ENCODE measurements around the gene IGFL1.
"Not testable (repeated sequence)": the region's sequence is repeated elsewhere in the genome, so short reads cannot be mapped to it uniquely, and the experiment has no call there.

IGFL1 gene

GRCh38 chr19:46206682-46207081, 22.9 kb upstream of the IGFL1 start:
- no peak for TF ChIP-seq CTCF (IDR thresholded peaks at IDR 0.05; ENCODE audit: control extremely low read depth, extremely low read depth, low read depth, missing control alignments)
- no peak for DNase-seq (ENCODE audit: extremely low spot score)
- ChIA-PET POLR2A (no interaction called here), CTCF (interaction anchor here (1.1 to 1.2 kb wide), 5 partner anchors 13 to 281 kb away, joined by 3 read pairs; no protein-coding TSS in a partner anchor)

DNA sequence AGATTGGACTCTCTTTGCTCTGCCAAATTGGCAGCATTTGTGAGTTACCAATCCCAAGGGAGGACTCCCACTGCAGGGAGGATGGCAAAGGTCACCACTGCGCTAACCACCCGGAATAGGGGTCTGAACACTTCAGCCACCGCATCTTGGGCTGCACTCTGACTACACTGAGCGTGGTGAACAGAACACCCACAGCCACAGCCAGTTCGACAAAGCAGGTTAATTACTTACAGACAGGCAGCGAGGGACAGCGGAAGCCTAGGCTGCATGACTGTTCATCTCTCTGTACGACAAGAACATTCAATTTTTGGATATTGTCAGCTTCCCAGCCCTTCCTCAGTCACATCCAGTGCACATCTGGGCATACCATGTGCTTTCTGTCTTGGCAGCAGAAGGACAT, 21.7 kb upstream of the IGFL1 start:
- POLR2A ChIA-PET; DNase-seq (ENCODE audit: extremely low spot score): not testable (repeated sequence)
- CTCF ChIA-PET, result interaction anchor here (1.2 kb wide), 1 partner anchor 280 kb away, joined by 3 read pairs; no protein-coding TSS in a partner anchor

GRCh38 chr19:46209051-46209450, 20.5 kb upstream of the IGFL1 start:
- ChIA-PET POLR2A (no interaction called here), CTCF (no interaction called here)
- no peak for DNase-seq (ENCODE audit: extremely low spot score)
- TF ChIP-seq CTCF (IDR thresholded peaks at IDR 0.05; ENCODE audit: control extremely low read depth, extremely low read depth, low read depth, missing control alignments), result no peak

DNA sequence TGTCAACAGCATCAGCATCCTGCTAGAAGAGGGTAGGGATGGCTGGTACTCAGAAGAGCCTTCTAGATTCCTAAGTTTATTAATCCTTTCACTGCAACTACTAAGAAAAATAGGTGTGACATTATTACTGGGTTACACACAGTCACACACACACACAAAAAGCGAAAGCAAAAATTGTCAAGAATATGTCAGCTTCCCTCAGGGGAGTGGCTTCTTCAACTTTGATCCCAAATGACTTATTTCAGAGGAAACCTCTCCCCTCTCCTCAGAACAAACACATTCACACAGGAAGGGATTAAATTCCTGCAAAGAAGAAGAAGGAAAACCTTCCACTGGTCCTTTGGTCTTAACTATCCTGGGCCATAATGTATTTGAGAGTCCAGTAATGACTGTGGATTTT, 20.1 kb upstream of the IGFL1 start:
- DNase-seq (ENCODE audit: extremely low spot score), result no peak
- CTCF ChIA-PET, result no interaction called here
- POLR2A ChIA-PET, result no interaction called here
- TF ChIP-seq CTCF (IDR thresholded peaks at IDR 0.05; ENCODE audit: control extremely low read depth, extremely low read depth, low read depth, missing control alignments), result no peak

- ChIA-PET POLR2A (no interaction called here), CTCF (interaction anchor here (1.0 to 1.7 kb wide), 2 partner anchors 22 to 182 kb away, joined by 4 read pairs; no protein-coding TSS in a partner anchor)
- no peak for DNase-seq (ENCODE audit: extremely low spot score)
- no peak for TF ChIP-seq CTCF (IDR thresholded peaks at IDR 0.05; ENCODE audit: control extremely low read depth, extremely low read depth, low read depth, missing control alignments)
These were observed 18.9 kb upstream of the IGFL1 start for GRCh38 chr19:46210669-46211068.

- CTCF ChIA-PET, result interaction anchor here (1.0 to 1.7 kb wide), 2 partner anchors 23 to 183 kb away, joined by 4 read pairs; no protein-coding TSS in a partner anchor
- DNase-seq (ENCODE audit: extremely low spot score), result no peak
- POLR2A ChIA-PET, result no interaction called here
- no peak for TF ChIP-seq CTCF (IDR thresholded peaks at IDR 0.05; ENCODE audit: control extremely low read depth, extremely low read depth, low read depth, missing control alignments)
These were observed 18.2 kb upstream of the IGFL1 start for GRCh38 chr19:46211201-46211881.

- DNase-seq (ENCODE audit: extremely low spot score); POLR2A ChIA-PET; CTCF ChIA-PET: not testable (repeated sequence)
These were observed 16.9 kb upstream of the IGFL1 start for GRCh38 chr19:46212592-46212991.

GRCh38 chr19:46213156-46213555, 16.4 kb upstream of the IGFL1 start:
- DNase-seq (ENCODE audit: extremely low spot score), result no peak
- TF ChIP-seq CTCF (IDR thresholded peaks at IDR 0.05; ENCODE audit: control extremely low read depth, extremely low read depth, low read depth, missing control alignments), result no peak
- POLR2A ChIA-PET, result no interaction called here
- CTCF ChIA-PET, result no interaction called here

Measured in GM10248 (cell line).